RWPE2 (cell line): ENCODE results near the gene KCNAB1.

ENCODE experiments used
- ATAC-seq: fragments of 200-7000 bp; cut with Tn5 transposase; 3 replicates; pipeline ENCODE4 v1.9.1; 2021; ENCODE audit warnings: low read depth
- DNase-seq: peaks from one replicate; pipeline ENCODE4 v3.0.0-alpha.2; 2020; ENCODE audit warnings: low spot score
- H3K27ac ChIP-seq: fragments of 450-650 bp; 2 replicates; pipeline ENCODE4 v1.5.1; 2017; ENCODE audit warnings: mild to moderate bottlenecking; ENCODE audit not compliant: poor library complexity, severe bottlenecking
- H3K27me3 ChIP-seq: fragments of 250-450 bp; sonication (Bioruptor Pico); 2 replicates; pipeline ENCODE4 v1.5.1; 2021; ENCODE audit warnings: mild to moderate bottlenecking, moderate library complexity; ENCODE audit not compliant: insufficient read depth, poor library complexity, severe bottlenecking
- H3K36me3 ChIP-seq: fragments of 250-450 bp; sonication (Bioruptor Pico); 2 replicates; pipeline ENCODE4 v1.5.1; 2020; ENCODE audit warnings: low read depth, mild to moderate bottlenecking, moderate library complexity
- H3K4me1 ChIP-seq: fragments of 250-450 bp; sonication (Bioruptor Pico); 2 replicates; pipeline ENCODE4 v1.5.1; 2021; ENCODE audit warnings: mild to moderate bottlenecking, moderate library complexity; ENCODE audit not compliant: insufficient read depth, poor library complexity, severe bottlenecking
- H3K4me3 ChIP-seq: fragments of 250-450 bp; sonication (Bioruptor Pico); 2 replicates; pipeline ENCODE4 v1.5.1; 2021; ENCODE audit warnings: mild to moderate bottlenecking, moderate library complexity; ENCODE audit not compliant: severe bottlenecking
- H3K9me3 ChIP-seq: fragments of 250-450 bp; sonication (Bioruptor Pico); 2 replicates; pipeline ENCODE4 v1.5.1; 2021; ENCODE audit warnings: mild to moderate bottlenecking, moderate library complexity; ENCODE audit not compliant: severe bottlenecking
- TF ChIP-seq, protein P1 (sequence below): fragments of 450-650 bp; IDR thresholded peaks from one replicate; pipeline ENCODE4 v1.5.1; 2017; ENCODE audit warnings: mild to moderate bottlenecking, moderate library complexity; ENCODE audit not compliant: poor library complexity, severe bottlenecking

KCNAB1 gene

GRCh38 chr3:156285626-156286025 is 165.2 kb downstream of the KCNAB1 start:
- ATAC-seq (no peak), DNase-seq (no peak)
- Histone ChIP-seq H3K9me3 (no peaks in the 10 kb centered on the region), H3K27ac (no peak overlapping the region), H3K4me3 (no peak overlapping the region), H3K27me3 (peaks cover 13% of the 10 kb centered on the region), H3K4me1 (no peaks in the 10 kb centered on the region), H3K36me3 (no peaks in the 10 kb centered on the region)
- TF ChIP-seq, protein P1, sequence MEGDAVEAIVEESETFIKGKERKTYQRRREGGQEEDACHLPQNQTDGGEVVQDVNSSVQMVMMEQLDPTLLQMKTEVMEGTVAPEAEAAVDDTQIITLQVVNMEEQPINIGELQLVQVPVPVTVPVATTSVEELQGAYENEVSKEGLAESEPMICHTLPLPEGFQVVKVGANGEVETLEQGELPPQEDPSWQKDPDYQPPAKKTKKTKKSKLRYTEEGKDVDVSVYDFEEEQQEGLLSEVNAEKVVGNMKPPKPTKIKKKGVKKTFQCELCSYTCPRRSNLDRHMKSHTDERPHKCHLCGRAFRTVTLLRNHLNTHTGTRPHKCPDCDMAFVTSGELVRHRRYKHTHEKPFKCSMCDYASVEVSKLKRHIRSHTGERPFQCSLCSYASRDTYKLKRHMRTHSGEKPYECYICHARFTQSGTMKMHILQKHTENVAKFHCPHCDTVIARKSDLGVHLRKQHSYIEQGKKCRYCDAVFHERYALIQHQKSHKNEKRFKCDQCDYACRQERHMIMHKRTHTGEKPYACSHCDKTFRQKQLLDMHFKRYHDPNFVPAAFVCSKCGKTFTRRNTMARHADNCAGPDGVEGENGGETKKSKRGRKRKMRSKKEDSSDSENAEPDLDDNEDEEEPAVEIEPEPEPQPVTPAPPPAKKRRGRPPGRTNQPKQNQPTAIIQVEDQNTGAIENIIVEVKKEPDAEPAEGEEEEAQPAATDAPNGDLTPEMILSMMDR = no peak

DNA sequence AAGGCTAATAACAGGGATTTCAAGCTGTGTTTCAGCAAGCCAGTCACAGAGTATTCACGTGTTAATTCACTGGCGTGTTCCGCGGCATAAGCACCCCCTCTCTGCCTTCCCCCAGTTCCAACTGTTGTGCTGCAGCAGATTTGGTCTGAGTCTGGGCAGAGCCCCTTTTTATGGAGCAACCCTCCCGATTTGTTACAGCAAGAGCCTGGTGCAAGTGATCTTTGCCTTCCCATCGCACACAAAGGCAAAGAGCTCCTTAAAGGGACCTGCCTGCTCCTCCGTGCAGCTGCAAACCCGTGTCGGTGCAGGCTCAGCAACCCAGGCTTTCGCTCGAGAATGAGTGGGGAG is 170.5 kb downstream of the KCNAB1 start:
- DNase-seq = no peak
- no peak for ATAC-seq
- H3K4me3 ChIP-seq = no peak overlapping the region
- no peaks in the 10 kb centered on the region for H3K9me3 ChIP-seq
- TF ChIP-seq, protein P1 = no peak
- H3K27ac ChIP-seq = no peak overlapping the region
- H3K36me3 ChIP-seq = no peaks in the 10 kb centered on the region
- H3K27me3 ChIP-seq = peaks cover 53% of the 10 kb centered on the region
- H3K4me1 ChIP-seq = no peaks in the 10 kb centered on the region

DNA sequence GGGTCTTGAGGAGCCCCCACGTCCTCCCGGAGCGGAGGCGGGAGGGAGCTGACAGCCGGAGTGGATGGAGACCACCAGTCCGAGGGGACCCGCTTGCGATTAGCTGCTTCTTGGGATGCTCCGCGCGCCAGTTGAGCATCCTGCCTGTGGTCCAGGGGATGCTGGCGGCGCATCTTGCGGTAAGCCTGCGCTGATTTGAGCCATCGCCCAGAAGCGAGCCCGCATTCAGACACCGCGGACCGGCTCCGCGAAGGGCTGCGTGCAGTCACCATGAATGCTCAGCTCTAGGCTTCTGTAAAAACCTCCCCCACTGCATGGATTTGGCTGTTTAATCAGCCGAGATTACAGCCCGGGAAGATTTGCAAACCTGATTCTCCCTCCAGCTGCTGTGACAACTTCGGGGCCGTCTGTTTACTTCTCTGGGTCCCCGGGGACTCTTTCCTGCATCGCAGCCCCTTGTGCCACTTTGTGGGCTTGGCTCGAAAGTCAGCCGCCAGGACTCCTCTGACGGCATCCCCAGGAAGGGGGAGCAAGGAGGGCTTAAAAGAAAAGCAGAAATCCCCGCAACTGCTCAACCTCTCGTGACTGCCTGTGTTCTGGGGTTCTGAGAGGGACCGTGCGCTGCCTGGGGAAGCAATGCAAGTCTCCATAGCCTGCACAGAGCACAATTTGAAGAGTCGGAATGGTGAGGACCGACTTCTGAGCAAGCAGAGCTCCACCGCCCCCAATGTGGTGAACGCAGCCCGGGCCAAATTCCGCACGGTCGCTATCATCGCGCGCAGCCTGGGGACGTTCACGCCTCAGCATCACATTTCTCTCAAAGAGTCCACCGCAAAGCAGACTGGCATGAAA is 171.1 kb downstream of the KCNAB1 start:
- TF ChIP-seq, protein P1 = no peak
- H3K4me1 ChIP-seq = no peaks in the 10 kb centered on the region
- no peaks in the 10 kb centered on the region for H3K36me3 ChIP-seq
- peaks cover 53% of the 10 kb centered on the region for H3K27me3 ChIP-seq
- ATAC-seq (peak; percentile 44), DNase-seq (no peak)
- H3K9me3 ChIP-seq = no peaks in the 10 kb centered on the region
- H3K27ac ChIP-seq = no peak overlapping the region
- no peak overlapping the region for H3K4me3 ChIP-seq

DNA sequence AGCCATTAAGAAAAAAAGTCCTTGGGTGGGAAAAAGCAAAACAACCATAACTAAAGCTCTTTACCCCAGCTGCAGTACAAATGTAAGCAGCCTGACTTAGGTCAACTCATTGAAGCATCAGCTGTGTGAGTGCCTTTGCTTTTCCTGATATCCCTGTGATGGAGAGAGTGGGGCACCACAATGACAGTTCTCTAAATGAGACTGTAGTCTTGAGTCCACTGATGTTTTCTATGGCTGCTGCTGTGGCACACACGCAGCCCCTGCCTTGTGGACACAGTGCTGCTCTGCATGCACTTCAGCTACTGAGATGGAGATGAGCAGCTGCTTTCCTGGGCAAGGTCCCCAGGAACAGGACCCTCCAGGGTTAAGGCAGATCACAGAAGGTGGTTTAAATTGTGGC is 173.2 kb downstream of the KCNAB1 start:
- no peak overlapping the region for H3K4me3 ChIP-seq
- DNase-seq (no peak), ATAC-seq (no peak)
- no peaks in the 10 kb centered on the region for H3K36me3 ChIP-seq
- H3K27ac ChIP-seq = no peak overlapping the region
- TF ChIP-seq, protein P1 = no peak
- H3K27me3 ChIP-seq = peaks cover 53% of the 10 kb centered on the region
- H3K4me1 ChIP-seq = no peaks in the 10 kb centered on the region
- no peaks in the 10 kb centered on the region for H3K9me3 ChIP-seq

DNA sequence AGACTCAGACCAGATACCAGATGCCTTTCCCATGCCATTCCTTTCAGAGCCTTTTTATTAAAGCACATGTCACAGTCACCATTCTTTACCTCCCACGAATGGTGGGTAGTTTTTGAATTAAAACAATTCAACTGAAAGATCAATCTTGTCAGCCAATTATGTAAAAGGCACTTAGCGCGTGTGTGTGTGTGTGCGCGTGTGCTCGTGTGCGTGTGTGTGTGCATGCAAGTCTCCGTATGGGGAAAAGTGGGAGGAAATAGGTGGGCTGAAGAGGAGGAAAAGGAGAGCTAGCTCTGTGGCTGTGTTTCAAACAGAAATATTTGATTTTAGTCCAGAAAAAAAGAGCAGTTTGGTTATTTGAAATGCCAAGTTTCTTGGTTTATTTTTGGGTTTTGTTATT is 177.2 kb downstream of the KCNAB1 start:
- DNase-seq (no peak), ATAC-seq (no peak)
- TF ChIP-seq, protein P1 = no peak
- no peak overlapping the region for H3K4me3 ChIP-seq
- peaks cover 20% of the 10 kb centered on the region for H3K27me3 ChIP-seq
- H3K27ac ChIP-seq = no peak overlapping the region
- H3K36me3 ChIP-seq = no peaks in the 10 kb centered on the region
- H3K4me1 ChIP-seq = no peaks in the 10 kb centered on the region
- H3K9me3 ChIP-seq = no peaks in the 10 kb centered on the region
